ENCODE results near the gene GTF3C5.

GRCh38 chr9:133066181-133066983, 35.6 kb downstream of the GTF3C5 start:
- TF ChIP-seq, protein P1, sequence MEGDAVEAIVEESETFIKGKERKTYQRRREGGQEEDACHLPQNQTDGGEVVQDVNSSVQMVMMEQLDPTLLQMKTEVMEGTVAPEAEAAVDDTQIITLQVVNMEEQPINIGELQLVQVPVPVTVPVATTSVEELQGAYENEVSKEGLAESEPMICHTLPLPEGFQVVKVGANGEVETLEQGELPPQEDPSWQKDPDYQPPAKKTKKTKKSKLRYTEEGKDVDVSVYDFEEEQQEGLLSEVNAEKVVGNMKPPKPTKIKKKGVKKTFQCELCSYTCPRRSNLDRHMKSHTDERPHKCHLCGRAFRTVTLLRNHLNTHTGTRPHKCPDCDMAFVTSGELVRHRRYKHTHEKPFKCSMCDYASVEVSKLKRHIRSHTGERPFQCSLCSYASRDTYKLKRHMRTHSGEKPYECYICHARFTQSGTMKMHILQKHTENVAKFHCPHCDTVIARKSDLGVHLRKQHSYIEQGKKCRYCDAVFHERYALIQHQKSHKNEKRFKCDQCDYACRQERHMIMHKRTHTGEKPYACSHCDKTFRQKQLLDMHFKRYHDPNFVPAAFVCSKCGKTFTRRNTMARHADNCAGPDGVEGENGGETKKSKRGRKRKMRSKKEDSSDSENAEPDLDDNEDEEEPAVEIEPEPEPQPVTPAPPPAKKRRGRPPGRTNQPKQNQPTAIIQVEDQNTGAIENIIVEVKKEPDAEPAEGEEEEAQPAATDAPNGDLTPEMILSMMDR (conservative IDR thresholded peaks at IDR 0.05): no peak
- TF ChIP-seq EZH2 (IDR thresholded peaks at IDR 0.05; ENCODE audit: low read depth): no peak

Measured in PC-9 (cell line).